HG03025 (cell line): ENCODE measurements around the gene SFXN5.
A peak's percentile ranks its signal among the peaks of the same experiment; 100 is the strongest.
"Not testable (repeated sequence)": the region's sequence is repeated elsewhere in the genome, so short reads cannot be mapped to it uniquely, and the experiment has no call there.

ENCODE experiments used
- ATAC-seq: cut with Tn5 transposase; IDR thresholded peaks from one replicate; pipeline ENCODE4 v1.9.1; 2021; ENCODE audit warnings: mild to moderate bottlenecking, moderate library complexity; ENCODE audit not compliant: unreplicated experiment, low FRiP score

The SFXN5 gene

GRCh38 chr2:73103018-73103542 lies 31.6 kb upstream of the SFXN5 start:
- ATAC-seq = no peak

DNA sequence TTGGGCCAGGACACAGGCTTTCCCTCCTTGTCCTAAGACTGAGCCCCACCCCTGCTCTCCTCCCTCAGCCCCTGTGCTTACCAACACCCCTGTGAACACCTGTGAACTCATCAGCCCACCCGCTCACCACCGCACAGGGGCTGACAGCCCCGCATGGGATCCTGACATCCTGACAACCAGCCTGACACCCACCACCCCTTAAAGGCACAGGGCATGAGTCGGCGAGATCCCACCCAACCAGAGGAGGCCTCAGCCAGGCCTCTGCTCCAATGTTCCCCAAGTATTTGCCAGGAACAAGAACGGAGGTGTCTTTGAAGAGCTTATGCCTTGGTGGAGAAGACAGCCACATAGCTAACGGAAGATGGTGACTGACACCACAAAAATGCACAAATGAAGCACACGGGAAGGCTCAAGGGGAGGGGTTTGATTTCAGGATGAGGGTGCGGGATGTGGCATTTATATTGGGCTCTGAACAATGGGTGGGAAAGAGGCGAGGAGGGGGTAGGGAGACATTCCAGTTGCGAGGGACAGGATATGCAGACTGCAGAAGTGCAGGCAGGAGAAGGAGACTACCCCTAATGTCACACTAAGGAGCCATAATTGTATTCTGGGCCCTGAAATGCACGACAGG lies 30.2 kb upstream of the SFXN5 start:
- no peak for ATAC-seq

- ATAC-seq = no peak
Measured at GRCh38 chr2:73100956-73101355, 29.4 kb upstream of the SFXN5 start.

DNA sequence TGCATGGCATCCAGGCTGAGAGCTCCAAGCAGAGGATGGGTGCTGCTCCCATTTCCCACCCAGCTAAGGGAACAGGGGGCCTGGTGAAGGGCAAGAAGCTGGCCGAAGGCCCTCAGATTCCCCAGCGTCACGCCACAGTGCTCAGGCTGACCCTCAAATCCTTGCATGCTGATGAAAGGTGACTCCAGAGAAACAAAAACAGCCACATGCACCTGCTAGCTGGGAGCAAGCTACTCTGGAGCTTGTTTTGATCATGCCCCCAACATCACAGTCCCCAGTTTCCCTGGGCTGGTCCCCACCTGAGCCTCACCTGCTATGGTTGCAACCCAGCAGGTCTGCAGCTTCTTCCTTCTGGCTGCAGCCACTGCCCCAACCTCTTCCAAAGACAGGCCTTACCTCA lies 28.0 kb upstream of the SFXN5 start:
- ATAC-seq = no peak

DNA sequence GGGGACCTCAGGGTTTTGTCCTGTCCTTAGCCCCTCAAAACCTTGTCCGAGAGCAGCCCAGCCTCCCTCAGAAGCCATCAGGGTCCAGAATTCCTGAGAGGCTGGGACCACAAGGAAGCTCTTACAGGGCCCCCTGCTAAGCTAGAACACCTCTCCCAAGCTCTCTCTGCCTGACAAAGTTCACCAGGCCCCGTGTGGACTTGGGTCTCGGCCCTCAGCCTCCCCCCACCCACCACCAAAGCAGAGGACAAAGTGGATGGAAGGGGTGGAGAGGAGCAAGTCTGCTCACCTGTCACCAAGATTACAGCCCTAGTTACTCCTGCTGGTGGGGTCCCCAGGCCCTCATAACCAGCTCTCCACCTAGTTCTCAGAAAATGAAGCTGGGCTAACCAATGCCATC lies 24.4 kb upstream of the SFXN5 start:
- ATAC-seq = no peak

GRCh38 chr2:73093601-73094218 lies 22.2 kb upstream of the SFXN5 start:
- ATAC-seq = not testable (repeated sequence)

DNA sequence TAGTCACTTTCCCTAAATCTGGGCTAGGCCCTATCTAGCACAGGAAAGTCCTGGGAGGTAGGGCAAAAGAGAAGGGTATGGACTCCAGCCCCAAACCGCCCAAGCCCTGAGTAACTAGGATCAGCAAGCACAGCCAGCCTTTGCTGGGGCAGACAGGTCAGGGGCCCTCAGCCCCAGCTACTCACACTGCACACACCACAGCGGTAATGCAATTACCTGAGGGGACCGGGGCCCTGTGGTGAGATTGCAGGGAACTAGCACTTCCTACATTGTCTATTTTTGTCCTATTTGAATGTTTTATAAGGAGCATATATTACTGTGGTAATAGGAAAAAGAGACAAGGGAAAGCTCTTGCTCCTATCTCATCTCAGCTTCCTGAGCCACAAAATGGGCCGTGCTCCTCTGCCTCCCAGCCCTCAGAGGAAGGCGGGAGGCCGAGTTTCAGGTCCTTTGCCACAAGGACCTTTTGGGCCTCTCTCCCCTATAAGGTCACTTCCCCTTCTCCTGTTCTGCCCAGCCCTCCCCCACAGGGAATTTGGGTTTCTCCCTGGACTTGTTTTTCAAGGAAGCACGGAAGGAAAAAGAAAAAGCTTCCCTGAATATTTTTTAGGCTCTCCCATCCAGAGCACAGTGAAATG lies 20.8 kb upstream of the SFXN5 start:
- no peak for ATAC-seq

GRCh38 chr2:73091696-73092095 lies 20.2 kb upstream of the SFXN5 start:
- ATAC-seq = no peak

- ATAC-seq = no peak
Measured at GRCh38 chr2:73091164-73091563, 19.7 kb upstream of the SFXN5 start.

DNA sequence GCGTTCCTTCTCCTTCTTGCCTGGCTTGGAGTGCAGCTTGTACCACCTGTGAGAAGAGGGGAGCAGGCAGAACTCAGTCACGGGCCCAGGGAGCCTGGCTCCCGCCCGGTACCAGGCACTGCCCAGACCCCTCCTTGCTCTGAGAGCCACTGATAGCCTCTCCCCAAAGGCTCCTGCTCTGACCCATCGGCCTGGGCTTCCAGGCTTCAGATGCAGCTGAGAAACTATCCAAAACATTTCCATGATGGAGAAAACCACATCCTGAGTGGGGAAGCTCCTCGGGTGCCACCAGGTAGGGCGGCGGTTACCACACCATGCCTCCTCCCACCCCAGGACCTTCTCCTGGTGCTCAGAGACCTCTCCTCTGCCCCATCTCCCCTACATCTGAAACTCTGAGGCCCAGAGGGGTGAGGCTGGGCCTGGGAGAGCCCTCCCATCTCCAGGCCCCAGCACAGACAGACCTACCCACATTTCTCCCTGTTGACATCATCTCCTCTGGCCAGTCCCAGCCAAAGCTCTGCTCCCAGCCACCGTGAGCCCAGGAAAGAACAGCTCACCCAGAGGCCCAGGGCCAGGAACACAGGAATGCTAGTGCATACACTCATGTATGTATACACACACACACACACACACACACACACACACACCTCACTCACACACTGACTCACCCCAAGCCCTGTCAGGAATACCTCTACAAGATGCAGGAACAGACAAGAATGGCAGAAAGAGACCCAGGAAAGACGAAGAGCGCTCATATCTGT lies 17.9 kb upstream of the SFXN5 start:
- ATAC-seq = no peak

DNA sequence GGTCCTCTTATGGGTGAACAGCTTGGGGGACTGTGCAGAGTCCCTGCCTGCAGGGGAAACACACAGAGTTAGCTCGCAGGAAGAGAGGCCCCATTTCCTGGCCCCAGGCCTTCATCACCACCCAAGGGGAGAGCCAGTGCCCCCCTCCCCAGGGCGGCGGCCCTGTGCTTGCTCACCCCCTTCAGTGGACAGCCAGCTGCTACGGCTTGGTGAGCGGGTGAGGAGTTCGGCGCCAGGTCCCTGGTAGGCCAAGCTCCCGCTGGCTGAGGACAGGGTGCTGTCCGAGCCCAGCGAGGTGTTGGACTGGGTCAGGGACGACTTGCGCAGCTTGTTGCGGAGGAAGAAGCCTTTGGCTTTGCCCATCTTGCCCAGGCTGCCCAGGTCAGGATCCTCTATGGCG lies 17.2 kb upstream of the SFXN5 start:
- ATAC-seq = no peak

- no peak for ATAC-seq
Measured at GRCh38 chr2:73088211-73088610, 16.7 kb upstream of the SFXN5 start.

- no peak for ATAC-seq
Measured at GRCh38 chr2:73087311-73087710, 15.8 kb upstream of the SFXN5 start.

GRCh38 chr2:73085691-73086090 lies 14.2 kb upstream of the SFXN5 start:
- ATAC-seq = peak; percentile 75

GRCh38 chr2:73084971-73085370 lies 13.5 kb upstream of the SFXN5 start:
- no peak for ATAC-seq

DNA sequence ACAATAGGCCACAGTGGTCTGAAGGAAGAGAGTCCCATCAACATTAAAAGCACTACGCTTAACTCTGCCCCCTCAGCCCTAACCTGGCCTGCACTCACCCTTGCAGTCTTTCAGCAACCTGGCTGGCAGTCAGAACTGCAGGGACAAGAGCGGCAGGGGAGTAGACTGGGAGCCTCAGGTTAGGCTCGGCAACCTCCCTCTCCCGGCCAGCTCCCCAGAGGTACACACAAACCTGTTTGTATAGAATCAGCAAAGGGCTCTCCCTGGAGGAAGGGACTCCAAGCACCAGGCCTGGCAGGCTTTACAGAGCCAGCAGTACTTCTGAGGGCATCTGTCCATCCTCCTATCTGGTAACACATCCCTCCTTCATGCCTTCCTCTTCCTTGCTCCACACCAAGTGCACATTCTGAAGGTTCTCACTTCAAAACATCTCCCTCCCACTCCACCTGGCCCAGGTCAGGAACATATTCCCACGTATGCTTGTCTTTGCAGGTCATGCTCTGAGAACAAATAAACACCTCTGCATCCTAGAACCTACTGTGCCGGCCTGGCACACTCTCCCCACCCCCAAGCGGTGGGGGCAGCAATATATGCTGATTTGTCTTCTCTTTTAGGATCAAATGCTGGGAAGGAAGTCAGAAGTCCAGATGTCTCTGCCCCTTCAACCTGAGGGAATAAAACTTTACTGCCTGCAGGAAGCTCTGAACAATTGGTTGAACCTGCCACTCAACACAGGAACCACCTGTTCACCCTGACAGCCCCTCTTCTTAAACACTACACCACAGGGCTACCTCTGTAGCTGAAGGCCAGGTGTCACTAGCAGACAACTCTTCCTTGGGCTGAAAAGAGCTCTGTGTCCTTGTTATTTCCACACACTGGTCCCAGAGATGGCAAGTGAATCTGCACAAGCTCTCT lies 12.6 kb upstream of the SFXN5 start:
- ATAC-seq = no peak

- ATAC-seq = no peak
Measured at GRCh38 chr2:73082523-73083410, 11.3 kb upstream of the SFXN5 start.

DNA sequence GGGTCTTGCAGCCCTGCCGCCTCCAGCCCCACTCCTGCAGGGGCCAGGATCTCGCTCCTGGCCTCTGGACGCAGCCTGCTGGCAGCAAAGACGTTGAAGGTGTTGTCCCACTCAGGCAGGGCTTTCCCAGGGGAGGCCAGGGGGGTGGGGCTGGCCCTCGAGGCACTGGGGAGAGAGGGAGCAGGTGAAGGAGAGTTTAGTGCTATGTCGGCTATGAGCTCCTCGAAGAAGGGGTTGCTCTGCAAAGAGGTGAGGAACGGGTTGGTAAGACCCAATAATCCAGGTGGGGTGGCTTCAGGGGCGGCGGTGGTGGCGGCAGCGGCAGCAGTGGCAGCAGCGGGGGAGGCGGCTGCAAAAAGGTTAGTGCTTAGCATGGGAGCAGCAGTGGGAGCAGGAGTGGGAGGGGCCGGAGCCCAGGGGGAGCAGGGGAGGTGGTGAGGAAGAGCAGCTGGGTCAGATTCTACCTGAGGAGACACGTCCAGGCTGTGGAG lies 9.7 kb upstream of the SFXN5 start:
- no peak for ATAC-seq
